Hypothalamus (tissue), 51 donors: Measurements from ENCODE around the gene CDC20B.

Experiments used
- DNase-seq, 51 donors: peaks; one replicate each; lab custom pipeline; 2025; lab: John Stamatoyannopoulos, UW

Gene CDC20B, protein sequence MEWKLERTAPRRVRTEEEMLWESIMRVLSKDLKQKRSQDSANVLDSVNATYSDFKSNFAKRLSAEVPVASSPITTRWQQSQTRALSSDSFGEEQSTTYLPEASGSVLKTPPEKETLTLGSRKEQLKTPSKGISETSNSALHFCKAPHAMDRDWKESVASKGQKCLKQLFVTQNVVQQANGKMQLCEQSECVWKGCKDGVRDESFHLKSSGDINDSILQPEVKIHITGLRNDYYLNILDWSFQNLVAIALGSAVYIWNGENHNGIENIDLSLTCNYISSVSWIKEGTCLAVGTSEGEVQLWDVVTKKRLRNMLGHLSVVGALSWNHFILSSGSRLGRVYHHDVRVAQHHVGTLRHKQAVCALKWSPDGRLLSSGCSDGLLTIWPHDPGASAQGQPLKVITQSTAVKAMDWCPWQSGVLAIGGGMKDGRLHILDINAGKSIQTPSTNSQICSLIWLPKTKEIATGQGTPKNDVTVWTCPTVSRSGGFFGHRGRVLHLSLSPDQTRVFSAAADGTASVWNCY

DNA sequence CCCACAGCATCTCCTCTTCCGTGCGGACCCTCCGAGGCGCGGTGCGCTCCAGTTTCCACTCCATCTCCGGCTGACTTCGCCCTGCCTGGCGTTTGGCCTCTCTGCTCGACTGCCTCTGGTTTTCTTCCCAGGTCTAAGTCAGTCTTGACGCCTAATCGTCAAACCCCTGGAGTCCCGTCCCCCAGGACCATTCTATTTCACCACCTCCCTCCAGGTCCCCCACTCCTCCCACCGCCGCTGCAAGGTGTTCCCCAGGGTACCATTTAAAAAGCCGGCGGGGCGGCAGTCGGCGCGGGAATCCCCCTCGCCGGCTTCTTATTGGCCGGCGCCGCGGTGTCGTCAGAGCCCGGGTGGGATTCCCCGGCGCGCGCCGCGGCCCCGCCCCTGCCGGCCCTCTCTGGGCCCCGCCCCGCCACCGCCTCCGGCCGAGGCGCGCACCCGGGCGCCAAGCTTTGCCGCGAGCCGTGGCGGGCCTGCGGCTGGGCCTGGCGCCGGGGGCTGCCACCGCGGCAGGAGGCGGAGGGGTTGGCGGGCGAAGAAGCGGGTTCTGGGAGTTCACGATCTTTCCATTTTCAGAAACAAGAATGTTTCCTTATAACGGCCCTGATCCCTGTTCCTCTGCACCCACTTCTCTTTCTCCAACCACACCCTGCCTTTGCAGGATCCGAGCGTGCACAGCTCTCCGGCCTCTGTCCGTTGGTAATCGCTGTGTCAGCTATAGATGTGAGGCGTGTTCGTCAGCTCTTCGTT is at the start of gene CDC20B:
TSS of gene CDC20B (minus strand) at position 241 of the 750 bp plus-strand sequence. CDS start at position 64, 177 bp downstream.
- DNase-seq: peak in 25 of 51 donors; percentile 2 to 56 (median 15)

DNA sequence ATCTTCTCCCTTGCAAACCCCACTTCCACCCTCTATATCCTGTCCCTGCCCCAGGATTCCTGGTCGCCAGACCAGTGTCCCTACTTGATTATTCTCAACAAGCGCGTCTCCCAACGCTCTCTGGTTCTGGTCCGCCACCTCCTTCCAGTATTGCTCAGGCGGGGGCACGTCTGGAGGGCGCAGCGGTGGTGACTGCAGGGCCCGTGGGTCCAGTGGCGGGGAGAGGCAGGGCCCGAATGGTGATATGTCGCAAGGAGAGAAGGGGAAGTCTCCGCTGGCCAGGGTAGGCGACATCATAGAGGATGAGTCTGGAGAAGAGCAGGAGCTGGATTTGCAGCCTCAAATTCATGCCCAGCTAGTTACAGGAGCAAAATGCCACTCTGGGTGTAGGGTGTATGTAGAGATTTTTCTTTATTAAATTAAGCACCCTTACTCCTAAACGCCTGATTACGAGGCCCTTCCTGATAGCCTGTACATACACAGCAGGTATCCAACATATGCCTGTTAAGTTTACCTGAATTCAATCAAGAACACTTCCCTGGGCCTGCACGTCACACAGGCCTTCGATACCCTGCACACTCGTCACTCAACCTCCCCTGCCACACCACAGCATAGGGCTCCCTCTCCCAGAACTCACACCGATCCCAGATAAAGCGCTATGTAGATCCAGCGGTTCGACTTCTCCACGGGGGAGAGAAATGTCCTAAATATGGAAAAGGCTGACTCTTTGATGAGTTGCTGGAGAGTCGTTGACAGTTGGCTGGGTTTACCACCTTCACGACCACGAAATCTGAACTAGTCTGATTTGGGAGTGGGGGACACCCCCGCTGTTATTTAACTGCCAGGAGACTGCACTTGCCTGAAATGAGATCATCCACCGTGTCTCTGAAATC is 49.4 kb upstream of the CDC20B start:
- DNase-seq: no peak

DNA sequence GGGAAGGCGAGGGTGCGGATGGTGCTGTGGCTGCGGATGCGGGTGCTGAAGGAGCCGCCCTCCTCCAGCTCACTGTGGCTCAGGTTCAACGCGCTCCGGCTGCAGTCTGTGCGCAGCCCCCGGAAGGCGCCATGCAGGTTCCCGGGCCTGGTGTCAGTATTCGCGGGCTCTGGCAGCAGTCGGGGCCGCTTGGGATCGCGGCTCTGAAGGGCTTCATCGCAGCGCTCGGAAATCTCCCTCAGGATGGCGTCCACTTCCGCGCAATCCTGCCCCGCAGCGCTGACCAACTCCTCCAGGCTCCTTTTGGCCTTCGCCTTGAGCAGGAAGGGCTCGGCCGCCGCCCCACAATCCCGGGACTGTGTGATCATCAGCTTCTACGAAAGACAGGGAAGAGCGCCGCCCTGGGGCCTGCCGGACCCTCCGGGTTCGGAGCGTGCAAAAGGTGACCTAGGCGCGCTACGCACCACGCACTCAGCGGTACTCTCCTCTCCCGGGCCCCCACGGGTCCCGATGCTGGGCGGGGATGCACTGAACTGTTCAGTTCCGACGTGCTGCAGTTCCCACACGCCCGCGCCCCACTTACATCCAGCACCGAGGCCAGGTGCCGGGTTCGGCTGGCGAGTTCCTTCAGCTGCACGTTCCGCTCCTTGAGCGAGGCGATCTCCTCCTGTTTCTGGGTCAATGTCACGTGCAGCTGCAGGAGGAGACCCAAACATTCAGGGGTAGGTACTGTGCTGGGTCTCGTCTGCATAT is 47.6 kb upstream of the CDC20B start:
- DNase-seq: no peak

DNA sequence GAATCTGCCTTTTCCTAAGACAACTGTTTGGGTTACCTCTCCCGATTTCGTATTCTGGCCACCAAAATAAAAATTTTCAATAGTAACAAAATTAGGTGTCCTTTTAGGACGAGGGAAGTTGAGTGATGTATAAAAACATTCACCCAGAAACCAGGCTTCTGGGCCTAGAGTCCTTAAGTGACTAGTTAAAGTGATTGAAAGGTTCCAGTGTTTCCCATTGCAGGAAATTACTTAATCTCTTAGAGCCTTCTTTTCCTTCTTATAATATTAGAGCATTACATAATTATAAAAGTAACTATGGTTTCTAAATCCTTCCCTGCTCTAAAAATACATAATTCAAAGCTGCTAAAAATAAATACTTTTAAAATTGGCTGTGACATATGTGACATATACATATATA is 46.8 kb upstream of the CDC20B start:
- no peak for DNase-seq

DNA sequence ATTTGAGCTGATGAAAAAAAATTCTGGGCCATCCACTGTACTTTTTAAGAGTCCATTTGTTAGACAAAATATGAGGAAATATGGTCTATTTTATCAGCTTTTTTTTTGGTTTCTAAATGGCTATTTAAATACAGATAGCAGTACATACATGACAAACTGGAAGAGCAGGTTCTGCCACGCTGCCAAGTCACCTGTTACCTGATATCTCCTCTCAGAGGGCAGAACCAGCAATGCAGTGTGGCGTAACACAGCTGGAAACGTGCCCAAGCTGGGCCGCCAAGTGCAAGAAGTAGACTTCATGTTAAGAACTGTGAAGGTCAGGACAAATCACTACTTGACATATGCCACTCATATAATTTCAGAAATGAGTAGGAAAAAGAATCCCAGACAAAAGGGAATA is 46.0 kb upstream of the CDC20B start:
- no peak for DNase-seq

DNA sequence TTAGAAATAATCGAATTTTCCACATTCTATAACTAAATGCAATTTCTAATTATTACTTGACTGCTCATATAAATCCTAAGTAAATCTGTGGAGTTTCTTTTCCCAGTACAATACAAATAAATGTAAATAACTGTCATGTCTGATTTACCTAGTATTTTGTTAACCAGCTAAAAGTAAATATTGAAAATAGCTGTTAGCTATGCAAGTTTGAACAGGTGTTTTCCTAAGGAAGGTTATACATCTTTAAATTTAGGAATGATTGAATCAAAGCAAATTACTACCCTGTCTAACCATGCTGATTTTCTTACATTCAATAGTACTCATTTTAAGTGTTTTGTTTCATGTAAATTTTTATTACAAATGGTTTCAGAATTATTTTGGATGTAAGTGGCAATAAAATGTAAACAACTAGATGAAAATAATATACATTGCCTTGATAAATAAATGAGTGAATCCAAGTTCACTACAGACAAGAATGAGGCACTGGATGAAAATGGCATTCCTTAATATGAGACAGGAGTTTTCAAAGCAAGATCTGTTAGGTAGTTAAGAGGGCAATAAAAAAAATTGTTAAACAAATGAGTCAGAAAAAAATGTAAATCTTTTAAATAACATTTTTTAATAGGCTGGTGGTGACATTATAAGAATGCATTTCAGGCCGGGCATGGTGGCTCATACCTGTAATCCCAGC is 38.4 kb upstream of the CDC20B start:
- no peak for DNase-seq

DNA sequence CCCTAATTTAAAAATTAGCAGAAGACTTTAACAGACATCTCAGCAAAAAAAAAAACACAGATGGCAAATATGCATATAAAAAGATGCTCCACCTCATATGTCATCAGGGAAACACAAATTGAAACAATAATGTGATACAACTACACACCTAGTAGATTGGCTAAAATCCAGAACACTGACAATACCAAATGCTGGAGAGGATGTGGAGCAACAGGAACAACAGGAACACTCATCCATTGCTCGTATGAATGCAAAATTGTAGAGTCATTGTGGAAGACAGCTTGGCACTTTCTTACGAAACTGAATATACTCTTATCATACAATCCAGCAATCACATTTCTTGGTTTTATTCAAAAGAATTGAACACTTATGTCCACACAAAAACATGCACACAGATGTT is 32.0 kb upstream of the CDC20B start:
- DNase-seq: no peak

DNA sequence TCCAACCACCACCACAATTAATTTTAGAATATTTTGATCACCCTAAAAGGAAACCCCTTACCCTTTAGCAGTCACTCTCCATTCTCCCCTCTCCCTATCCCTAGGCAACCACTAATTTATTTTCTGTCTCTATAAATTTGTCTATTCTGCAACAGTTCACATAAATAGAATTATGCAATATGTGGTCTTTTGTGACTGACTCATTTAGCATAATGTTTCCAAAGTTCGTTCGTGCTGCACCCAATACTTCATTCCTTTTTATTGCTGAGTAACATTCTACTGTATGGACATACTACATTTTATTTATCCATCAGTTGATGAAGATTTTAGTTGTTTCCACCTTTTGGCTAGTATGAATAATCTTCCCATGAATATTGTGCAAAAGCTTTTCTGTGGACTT is 18.2 kb upstream of the CDC20B start:
- no peak for DNase-seq

DNA sequence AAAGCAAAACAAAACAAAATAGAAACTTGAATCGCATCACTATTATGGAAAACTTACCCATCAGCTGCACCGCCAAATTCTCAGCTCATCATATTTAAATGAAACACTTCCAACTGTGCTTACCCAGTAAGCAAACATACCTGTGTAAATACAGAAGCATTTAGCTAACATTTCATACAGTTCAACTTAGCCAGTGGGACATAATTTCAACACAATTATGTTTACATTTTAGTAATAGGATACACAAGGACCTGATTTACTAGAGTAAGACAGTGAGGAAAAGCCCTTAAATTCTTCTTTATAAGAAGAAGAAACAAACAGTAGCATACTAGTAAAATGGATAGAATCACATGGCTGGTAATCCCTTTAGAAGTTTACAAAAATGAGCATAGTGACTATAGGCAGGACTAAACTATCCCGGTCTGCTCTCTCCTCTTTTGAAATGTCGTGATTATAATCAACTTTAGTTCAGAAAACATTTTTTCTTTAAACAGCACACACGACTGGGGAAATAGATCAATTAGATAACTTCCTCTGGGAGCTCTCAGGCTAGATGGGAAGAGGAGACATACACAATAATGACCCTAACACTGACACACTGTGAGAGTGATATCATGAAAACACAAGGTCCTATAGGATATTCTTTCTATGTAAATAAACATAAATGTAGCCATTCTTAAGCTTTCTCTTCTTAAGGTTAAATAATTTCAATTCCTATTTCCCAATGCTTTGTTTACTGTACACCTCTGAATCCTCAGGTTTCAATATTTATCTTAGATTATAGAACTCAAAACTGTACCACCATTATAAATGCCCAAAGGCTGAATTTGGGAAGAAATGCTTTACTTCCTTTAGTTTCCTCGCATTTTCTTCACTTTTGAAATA is 15.9 kb upstream of the CDC20B start:
- DNase-seq: no peak

DNA sequence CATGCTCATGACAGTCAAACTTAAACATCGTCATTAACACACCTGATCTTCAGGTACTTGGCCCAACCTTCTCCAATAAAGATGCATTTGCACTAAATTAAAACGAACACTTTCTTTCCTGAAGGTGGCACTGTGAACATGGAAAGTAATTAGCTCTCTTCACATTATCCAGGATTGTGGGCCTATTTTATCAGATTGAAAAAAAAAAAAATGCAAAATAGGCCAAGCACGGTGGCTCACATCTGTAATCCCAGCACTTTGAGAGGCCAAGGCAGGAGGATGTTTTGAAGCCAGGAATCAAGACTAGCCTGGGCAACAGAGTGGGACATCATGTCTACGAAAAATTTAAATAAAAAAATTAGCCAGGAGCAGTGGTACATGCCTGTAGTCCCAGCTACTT is 14.4 kb upstream of the CDC20B start:
- no peak for DNase-seq

DNA sequence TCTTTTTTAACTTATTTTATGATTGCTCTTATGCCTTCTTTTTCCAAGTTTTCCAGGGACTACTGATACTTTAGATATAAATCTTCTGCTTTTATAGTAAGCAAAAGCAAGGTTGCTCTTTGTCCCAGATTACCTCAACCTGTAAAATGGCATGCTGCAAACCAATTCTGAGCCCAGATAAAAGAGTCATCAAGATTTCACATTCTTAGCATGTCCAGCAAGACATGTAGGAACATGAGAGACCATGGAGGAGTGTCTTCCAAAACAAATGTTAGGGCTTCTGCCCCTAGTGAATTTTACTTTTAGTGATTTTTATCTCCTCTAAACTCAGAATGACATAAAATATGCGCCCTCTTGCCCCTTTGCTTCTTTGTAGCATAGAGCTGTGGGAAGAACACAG is 7.0 kb upstream of the CDC20B start:
- DNase-seq: no peak

DNA sequence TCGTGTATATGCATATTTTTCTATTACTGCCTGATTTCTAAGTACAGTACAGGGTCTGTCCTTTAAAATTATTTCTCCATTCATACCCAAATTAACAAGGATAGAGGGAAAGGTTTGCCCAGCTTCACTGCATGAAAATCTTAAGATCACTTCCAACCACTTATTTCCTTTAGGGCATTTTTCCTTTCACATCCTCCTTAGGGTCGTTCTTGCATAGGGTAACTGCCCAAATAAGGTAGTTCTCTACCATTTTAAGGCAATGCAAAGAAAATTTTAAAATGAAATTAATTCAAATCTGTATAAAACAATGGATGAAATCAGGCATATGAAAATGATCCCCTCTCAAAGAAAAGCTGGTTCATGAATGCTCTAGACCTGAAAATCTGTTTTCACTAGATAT is 4.1 kb upstream of the CDC20B start:
- DNase-seq: no peak

DNA sequence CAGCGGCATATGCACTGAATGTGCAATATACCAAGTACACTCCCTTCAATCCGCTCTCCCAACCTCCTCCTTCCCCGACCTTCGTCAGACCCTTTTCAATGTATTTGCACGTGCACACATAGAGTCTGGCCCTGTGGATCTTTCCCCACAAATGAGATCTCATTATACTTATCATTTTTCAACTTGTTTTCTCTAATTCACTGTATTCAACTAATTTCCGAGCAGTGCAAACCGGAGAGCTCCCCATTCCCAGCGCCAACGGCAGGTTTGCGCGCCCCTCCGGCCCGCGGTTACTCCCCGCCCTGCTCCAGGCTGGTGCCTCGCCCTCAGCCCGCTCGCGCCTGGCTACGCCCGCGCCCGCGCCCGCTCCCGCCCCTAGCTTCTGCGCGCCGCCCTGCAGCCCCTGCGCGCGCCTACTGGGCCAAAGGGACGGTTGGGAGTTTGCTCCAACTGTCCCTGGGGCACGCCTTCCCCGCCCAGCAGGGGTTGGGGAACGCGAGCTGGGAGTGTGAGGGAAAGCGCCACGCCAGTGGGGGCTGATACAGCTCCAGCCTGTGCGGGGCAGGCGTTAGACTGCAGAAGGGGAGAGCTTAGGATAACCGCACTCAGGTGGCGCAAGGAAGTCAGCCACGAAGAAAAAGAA is 3.3 kb upstream of the CDC20B start:
- peak in 3 of 51 donors; percentile 2 to 8 (median 2) for DNase-seq

DNA sequence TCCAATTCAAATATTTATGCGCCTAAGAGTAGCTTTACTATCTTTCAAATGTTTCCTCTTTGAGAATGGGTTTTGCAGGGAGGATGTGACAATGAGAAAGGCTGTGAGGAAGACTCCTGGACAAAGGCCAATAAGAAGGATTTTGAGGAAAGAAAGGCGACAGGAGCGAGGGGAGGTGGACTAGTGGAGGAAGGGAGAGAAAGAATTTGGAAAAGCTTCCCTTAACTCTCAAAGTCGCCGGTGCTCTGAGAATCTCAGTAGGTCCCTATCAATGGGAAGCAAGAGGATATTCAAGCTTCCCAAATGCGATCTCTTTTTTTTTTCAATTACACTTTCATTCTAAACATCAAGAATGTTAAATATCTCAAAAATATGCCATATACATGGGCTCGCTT is 2.8 kb upstream of the CDC20B start:
- DNase-seq: no peak

DNA sequence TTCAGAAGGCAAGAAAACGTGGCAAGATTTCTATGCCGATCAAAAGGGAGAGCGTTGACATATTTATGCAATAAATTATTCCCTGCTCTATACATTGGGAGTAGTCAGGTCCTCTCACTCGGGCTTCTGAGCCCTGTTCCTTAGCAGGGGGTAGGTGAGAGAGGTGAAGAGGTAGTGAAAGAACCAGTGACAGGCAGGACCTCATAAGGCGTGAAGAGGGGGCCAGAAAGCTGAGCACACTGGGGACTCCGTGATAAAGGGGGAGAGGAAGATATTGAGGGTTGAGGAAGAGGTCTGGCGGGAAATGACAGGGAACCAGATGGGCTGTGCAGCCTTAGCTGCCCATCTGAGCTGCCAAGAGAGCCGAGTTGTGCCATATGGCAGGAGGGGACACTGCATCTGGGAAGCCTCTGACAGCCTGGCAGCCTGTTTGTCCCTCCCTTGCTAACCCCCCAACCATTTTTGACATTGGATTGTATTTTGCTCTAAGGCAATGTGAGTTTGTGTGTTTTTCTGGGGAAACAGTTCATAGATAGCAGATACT is 782 bp upstream of the CDC20B start:
- no peak for DNase-seq

DNA sequence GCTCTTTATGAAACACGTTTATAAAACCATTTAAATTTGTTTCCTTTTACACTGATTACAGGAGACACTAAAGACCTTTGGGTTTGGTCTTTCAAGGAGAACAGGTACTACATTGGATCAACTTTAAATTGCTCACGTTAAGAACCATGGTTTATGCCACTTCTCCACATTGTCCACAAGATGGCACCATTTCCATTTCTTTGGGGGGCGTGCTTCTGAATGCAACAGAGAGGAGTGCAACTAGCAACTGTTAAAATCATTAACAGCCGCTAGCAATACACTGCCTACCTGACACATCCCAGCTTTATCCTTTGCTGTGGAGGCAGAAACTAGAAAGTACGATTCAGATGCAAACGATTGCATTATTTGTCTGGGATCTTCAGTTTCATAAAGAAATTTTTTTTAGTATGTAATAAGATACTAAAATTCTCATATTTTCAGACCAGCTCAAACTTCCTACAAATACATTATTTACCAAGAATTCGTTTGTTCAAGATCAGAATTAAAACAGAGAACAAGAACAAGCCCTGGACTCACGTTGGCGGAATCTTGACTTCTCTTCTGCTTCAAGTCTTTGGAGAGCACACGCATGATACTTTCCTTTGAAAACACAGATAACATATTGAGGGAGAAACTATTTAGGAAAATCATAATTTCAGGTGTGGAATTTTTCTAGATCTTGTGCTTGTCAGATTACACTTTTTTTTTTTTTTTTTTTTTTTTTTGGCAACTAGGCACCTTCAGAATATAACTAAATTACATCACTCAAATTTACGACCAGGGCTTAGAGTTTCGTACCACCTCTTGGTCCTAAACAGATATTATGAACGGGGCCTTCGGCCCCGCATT is 702 bp downstream of the CDC20B start:
- peak in 23 of 51 donors; percentile 1 to 73 (median 23) for DNase-seq

DNA sequence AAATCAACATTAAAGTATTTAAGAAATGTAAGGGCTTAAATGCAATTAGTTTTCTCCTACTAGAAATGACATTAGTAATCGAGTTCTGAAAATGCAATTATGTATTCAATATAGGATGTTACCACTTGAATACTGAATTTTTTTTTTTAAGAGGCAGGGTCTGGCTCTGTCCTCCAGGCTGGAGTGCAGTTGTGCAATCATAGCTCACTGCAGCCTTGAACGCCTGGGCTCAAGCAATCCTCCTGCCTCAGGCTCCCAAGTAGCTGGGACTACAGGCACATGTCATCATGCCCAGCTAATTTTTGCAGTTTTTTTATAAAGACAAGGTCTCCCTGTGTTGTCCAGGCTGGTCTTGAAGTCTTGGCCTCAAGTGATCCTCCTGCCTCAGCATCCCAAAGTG is 1.5 kb downstream of the CDC20B start:
- DNase-seq: no peak
